Hair follicular keratinocyte (primary cell): ENCODE data around the gene KIAA1614. TPM values are rescaled to one million over a fixed set of nuclear protein-coding genes. Genes with fewer than 3 reads are reported as not detected.

ENCODE experiments used
- total RNA-seq: library from RNA; depleted of rRNA; stranded (reverse); fragments of >200 nt; gene quantifications from 2 replicates; pipeline ENCODE4 v1.2.3, GENCODE V29; 2015

The KIAA1614 gene, protein sequence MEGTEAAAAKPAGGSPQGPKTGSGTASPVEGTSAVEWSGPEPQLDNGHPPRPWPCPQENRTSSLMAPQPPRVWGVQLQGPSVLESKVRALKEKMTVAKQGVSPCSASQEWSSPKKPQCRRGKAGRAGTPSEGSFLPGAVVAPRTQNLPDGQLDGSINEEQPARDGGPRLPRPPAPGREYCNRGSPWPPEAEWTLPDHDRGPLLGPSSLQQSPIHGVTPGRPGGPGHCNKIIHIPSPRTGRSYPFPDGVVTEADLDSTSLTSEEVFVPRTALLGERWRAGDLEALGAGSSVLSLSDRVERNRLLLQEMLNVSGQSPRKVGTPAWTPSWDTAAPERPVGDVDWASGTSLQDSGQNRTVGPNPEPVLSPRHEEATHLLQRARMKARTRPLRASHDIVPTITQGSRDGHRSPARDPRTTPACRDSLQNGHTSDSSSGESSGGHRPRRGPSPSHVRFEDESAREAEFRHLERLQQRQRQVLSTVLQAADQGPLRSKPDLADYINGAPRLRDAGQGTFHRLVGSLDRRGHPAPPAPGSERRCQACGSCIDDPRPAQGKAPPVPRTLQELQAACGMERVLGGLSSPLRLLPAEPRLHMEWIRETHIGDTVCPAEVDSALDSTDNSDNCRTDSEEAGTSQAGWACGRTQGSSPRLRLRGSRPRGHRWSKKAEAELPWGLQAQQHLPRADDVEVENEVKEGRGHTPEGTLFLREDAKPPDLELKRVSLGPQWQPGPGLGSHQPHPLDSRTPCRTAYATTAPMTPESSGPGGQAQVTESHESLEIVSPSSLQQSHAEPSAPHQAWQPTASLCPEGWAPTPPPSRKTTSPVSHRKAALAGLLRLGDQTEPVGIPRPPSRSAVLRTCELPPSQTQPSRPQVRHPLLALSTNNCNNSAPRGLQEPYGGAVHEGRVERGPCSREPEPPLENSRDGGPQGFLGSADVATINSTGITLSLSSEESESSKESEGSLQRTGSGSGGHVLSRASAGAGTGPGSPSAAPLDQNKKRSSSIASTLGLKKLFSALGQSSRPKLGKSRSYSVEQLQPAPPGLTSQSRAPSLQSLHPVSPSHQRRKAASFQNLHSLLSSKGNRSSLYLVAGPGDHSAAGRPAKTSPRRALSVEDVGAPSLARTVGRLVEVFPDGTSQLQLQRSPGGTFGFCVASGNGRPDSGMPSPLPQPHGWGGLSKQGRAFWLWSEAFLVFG
- total RNA-seq = 1.3 and 3.4 TPM in 2 replicates

DNA sequence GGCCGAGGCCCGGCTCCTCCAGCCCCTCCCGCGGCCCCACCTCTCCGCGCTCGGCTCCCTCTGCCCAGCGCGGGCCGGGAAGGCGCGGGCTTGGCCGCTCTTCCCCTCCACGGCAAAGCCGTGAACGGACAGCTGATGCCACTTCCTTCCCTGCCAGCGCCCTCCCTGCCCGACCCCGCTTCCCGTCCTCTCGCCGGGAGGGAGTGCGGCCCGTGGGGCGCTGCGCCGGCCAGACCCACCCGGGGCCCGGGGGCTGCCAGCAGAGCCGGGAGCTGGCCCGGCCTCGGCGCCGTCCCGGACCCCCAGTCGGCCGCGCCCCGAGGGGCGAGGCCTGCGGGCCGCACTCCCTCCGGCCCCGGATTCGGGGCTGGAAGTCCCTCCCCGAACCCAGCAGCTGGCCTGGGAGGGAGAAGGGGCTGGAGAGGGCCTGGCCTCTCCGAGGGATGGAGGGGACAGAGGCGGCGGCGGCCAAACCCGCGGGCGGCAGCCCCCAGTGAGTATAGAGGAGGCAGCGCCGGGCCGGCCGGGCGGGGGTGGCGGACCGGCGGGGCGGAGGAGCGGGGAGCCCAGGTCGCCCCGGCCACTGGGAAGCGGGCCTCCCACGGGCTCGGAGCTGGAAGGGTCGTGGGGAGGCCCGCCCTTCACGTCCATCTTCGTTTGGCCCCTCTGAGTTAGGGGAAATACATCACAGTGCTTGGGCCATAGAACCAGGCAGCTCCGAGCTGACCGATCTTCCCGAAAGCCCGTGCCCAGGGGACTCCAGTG lies at the start of gene KIAA1614:
KIAA1614 (plus strand) TSS at position 97 of the 765 bp plus-strand sequence; CDS start at position 444, 347 bp downstream.

Other genes starting within 250 kb of the KIAA1614 start
- gene STX6, start 110.0 kb downstream of the KIAA1614 start, total RNA-seq = 32.3 and 35.6 TPM in 2 replicates
- gene MR1, start 121.1 kb downstream of the KIAA1614 start, total RNA-seq = 17.0 and 22.5 TPM in 2 replicates
- 50.2 and 51.8 TPM in 2 replicates for gene IER5, start 175.8 kb downstream of the KIAA1614 start, total RNA-seq